Neuronal stem cell (in vitro differentiated cells): ENCODE results near the gene ASMTL.
"Not testable (repeated sequence)": the region's sequence is repeated elsewhere in the genome, so short reads cannot be mapped to it uniquely, and the experiment has no call there.

Experiments used
- DNase-seq: peaks from one replicate; pipeline ENCODE4 v3.0.0-alpha.2; 2013; ENCODE audit warnings: low spot score
- H2AFZ ChIP-seq: one replicate; pipeline ENCODE4 v1.6.1; 2013; ENCODE audit warnings: mild to moderate bottlenecking, low read length, inconsistent platforms
- H2AK5ac ChIP-seq: 2 replicates; pipeline ENCODE4 v1.6.1; 2013; ENCODE audit warnings: low read depth, mild to moderate bottlenecking, inconsistent platforms, low read length, moderate library complexity, mixed read lengths
- H2BK120ac ChIP-seq: 2 replicates; pipeline ENCODE4 v1.6.1; 2013; ENCODE audit warnings: low read depth, mild to moderate bottlenecking, inconsistent platforms, low read length, moderate library complexity, mixed read lengths
- H2BK12ac ChIP-seq: one replicate; pipeline ENCODE4 v1.6.1; 2013; ENCODE audit warnings: low read length, inconsistent platforms
- H2BK15ac ChIP-seq: 2 replicates; pipeline ENCODE4 v1.6.1; 2013; ENCODE audit warnings: mild to moderate bottlenecking, low read length, inconsistent platforms, mixed read lengths
- H2BK5ac ChIP-seq: one replicate; pipeline ENCODE4 v1.6.1; 2013; ENCODE audit warnings: inconsistent platforms, mild to moderate bottlenecking, low read length, moderate library complexity
- H3K14ac ChIP-seq: one replicate; pipeline ENCODE4 v1.6.1; 2013; ENCODE audit warnings: low read length, inconsistent platforms
- H3K18ac ChIP-seq: 2 replicates; pipeline ENCODE4 v1.6.1; 2013; ENCODE audit warnings: low read length, inconsistent platforms
- H3K23ac ChIP-seq: 2 replicates; pipeline ENCODE4 v1.6.1; 2013; ENCODE audit warnings: low read depth, mild to moderate bottlenecking, mixed read lengths, low read length, inconsistent platforms; ENCODE audit not compliant: poor library complexity
- H3K27ac ChIP-seq: replicated peaks from 3 replicates; pipeline ENCODE4 v1.5.1; 2013; ENCODE audit warnings: low read length, inconsistent platforms
- H3K27me3 ChIP-seq, 3 experiments: 2 replicates each; pipeline ENCODE4 v1.6.1; 2013; ENCODE audit warnings: low read length in 3 of 3, mild to moderate bottlenecking in 2 of 3, inconsistent platforms in 1 of 3, low read depth in 1 of 3, mixed read lengths in 1 of 3, moderate library complexity in 1 of 3; ENCODE audit not compliant: control insufficient read depth in 3 of 3, insufficient read depth in 3 of 3
- H3K36me3 ChIP-seq, 2 donors: replicated peaks in 1 of 2; 2 replicates each; pipeline ENCODE4 v1.6.1; 2013; ENCODE audit warnings: low read length in 2 of 2; ENCODE audit not compliant: control insufficient read depth in 2 of 2, insufficient read depth in 2 of 2
- H3K4ac ChIP-seq: 2 replicates; pipeline ENCODE4 v1.6.1; 2013; ENCODE audit warnings: inconsistent platforms, mild to moderate bottlenecking, low read length, moderate library complexity
- H3K4me1 ChIP-seq, 2 donors: 1 replicate in 1 of 2; 2 replicates in 1 of 2; pipeline ENCODE4 v1.6.1; 2013; ENCODE audit warnings: low read length in 2 of 2, low read depth in 1 of 2; ENCODE audit not compliant: control insufficient read depth in 2 of 2, insufficient read depth in 1 of 2
- H3K4me2 ChIP-seq: one replicate; pipeline ENCODE4 v1.6.1; 2013; ENCODE audit warnings: mild to moderate bottlenecking, low read length, inconsistent platforms; ENCODE audit not compliant: insufficient read depth, poor library complexity, severe bottlenecking
- H3K4me3 ChIP-seq, 2 donors: 2 replicates each; pipeline ENCODE4 v1.5.1; 2013; ENCODE audit warnings: low read length in 2 of 2, mild to moderate bottlenecking in 2 of 2, inconsistent platforms in 1 of 2, moderate library complexity in 1 of 2
- H3K79me1 ChIP-seq: one replicate; pipeline ENCODE4 v1.6.1; 2013; ENCODE audit warnings: low read depth, mild to moderate bottlenecking, inconsistent platforms, low read length, moderate library complexity
- H3K9ac ChIP-seq: one replicate; pipeline ENCODE4 v1.6.1; 2013; ENCODE audit warnings: mild to moderate bottlenecking, low read depth, low read length, inconsistent platforms; ENCODE audit not compliant: poor library complexity
- H3K9me3 ChIP-seq, 2 donors: replicated peaks in 1 of 2; 2 replicates each; pipeline versions ENCODE3 to v1.6.1; 2013; ENCODE audit warnings: low read length in 2 of 2, mild to moderate bottlenecking in 2 of 2, inconsistent platforms in 1 of 2, low read depth in 1 of 2, mixed read lengths in 1 of 2, moderate library complexity in 1 of 2; ENCODE audit not compliant: control insufficient read depth in 2 of 2, insufficient read depth in 1 of 2
- H4K8ac ChIP-seq: one replicate; pipeline ENCODE4 v1.6.1; 2013; ENCODE audit warnings: low read depth, mild to moderate bottlenecking, inconsistent platforms, low read length, moderate library complexity
- H4K91ac ChIP-seq: one replicate; pipeline ENCODE4 v1.6.1; 2013; ENCODE audit warnings: low read length, low read depth, mild to moderate bottlenecking, inconsistent platforms; ENCODE audit not compliant: poor library complexity
- WGBS, 2 donors: extraction: QIAGEN DNeasy Blood & Tissue Kit; methylation state at CpG; one replicate each; pipeline ENCODE4 v1.1.7; 2013; ENCODE audit warnings: missing lambda C conversion rate in 2 of 2, mixed read lengths in 1 of 2; ENCODE audit not compliant: insufficient read length in 2 of 2, insufficient replicate concordance in 1 of 2; ENCODE audit errors: extremely low coverage in 2 of 2; 5-methylcytosine and 5-hydroxymethylcytosine counted together

Gene ASMTL

GRCh38 chrX:1482530-1482928 lies 29.8 kb upstream of the ASMTL start:
- H3K9ac ChIP-seq, H3K14ac ChIP-seq, H3K9me3 ChIP-seq, H2BK12ac ChIP-seq, H3K27ac ChIP-seq, H3K4me1 ChIP-seq, H4K91ac ChIP-seq, H2BK15ac ChIP-seq, H3K79me1 ChIP-seq, H4K8ac ChIP-seq, H3K4me3 ChIP-seq, H3K4ac ChIP-seq, H3K23ac ChIP-seq, H3K36me3 ChIP-seq, H2AK5ac ChIP-seq, H2BK5ac ChIP-seq, H3K4me2 ChIP-seq, DNase-seq, H3K18ac ChIP-seq, H3K27me3 ChIP-seq, H2BK120ac ChIP-seq: not testable (repeated sequence)
- WGBS, 2 donors, result no CpG with 5 or more reads among the region's 2 CpGs
- H2AFZ ChIP-seq, result peak overlapping the region; percentile 90

GRCh38 chrX:1481636-1482529 lies 29.2 kb upstream of the ASMTL start:
- H3K23ac ChIP-seq, result no peak overlapping the region
- no peak overlapping the region for H2BK120ac ChIP-seq
- no peaks in the 10 kb centered on the region for H3K4me1 ChIP-seq
- no peak overlapping the region for H2BK5ac ChIP-seq
- H3K27me3 ChIP-seq, result no peaks in the 10 kb centered on the region
- no peak overlapping the region for H3K14ac ChIP-seq
- H3K4ac ChIP-seq, result no peak overlapping the region
- H2AK5ac ChIP-seq, result no peak overlapping the region
- H3K27ac ChIP-seq, result no peak overlapping the region
- H3K9me3 ChIP-seq, result peaks cover 0 to 3% of the 10 kb centered on the region in 2 donors
- H4K91ac ChIP-seq, result no peak overlapping the region
- no peak overlapping the region for H4K8ac ChIP-seq
- H3K79me1 ChIP-seq, result no peaks in the 10 kb centered on the region
- H2AFZ ChIP-seq, result peak overlapping the region; percentile 90
- no peak for DNase-seq
- no peak overlapping the region for H2BK12ac ChIP-seq
- no peak overlapping the region for H2BK15ac ChIP-seq
- no peak overlapping the region for H3K4me2 ChIP-seq
- no peak overlapping the region for H3K9ac ChIP-seq
- no peaks in the 10 kb centered on the region for H3K36me3 ChIP-seq
- peak overlapping the region in 1 of 2 donors; percentile 31 for H3K4me3 ChIP-seq
- no CpG with 5 or more reads among the region's 26 CpGs for WGBS, 2 donors
- no peak overlapping the region for H3K18ac ChIP-seq

GRCh38 chrX:1480082-1480785 lies 27.5 kb upstream of the ASMTL start:
- H3K27me3 ChIP-seq, result no peaks in the 10 kb centered on the region
- H3K14ac ChIP-seq, result no peak overlapping the region
- no peak overlapping the region for H4K91ac ChIP-seq
- H3K4me2 ChIP-seq, result no peak overlapping the region
- H3K4me3 ChIP-seq, result no peak overlapping the region
- H2BK15ac ChIP-seq, result no peak overlapping the region
- H3K4me1 ChIP-seq, result no peaks in the 10 kb centered on the region
- no peak overlapping the region for H3K18ac ChIP-seq
- H3K4ac ChIP-seq, result no peak overlapping the region
- no peaks in the 10 kb centered on the region for H3K36me3 ChIP-seq
- no peak overlapping the region for H3K23ac ChIP-seq
- no peak overlapping the region for H3K9ac ChIP-seq
- H2AFZ ChIP-seq, result no peak overlapping the region
- no peak overlapping the region for H2BK120ac ChIP-seq
- H2AK5ac ChIP-seq, result no peak overlapping the region
- no CpG with 5 or more reads among the region's 8 CpGs for WGBS, 2 donors
- H3K79me1 ChIP-seq, result no peaks in the 10 kb centered on the region
- no peak overlapping the region for H2BK12ac ChIP-seq
- H2BK5ac ChIP-seq, result no peak overlapping the region
- H3K27ac ChIP-seq, result no peak overlapping the region
- H4K8ac ChIP-seq, result no peak overlapping the region
- no peak for DNase-seq
- peaks cover 0 to 3% of the 10 kb centered on the region in 2 donors for H3K9me3 ChIP-seq

- no CpG with 5 or more reads among the region's 8 CpGs for WGBS, 2 donors
- Histone ChIP-seq H3K4me2 (no peak overlapping the region), H2BK15ac (no peak overlapping the region), H2AFZ (no peak overlapping the region), H3K18ac (no peak overlapping the region), H2BK12ac (no peak overlapping the region), H3K4me3 (no peak overlapping the region), H3K23ac (no peak overlapping the region), H3K9ac (no peak overlapping the region), H3K27ac (no peak overlapping the region), H2BK120ac (no peak overlapping the region), H3K36me3 (no peaks in the 10 kb centered on the region), H4K8ac (no peak overlapping the region), H3K9me3 (peaks cover 0 to 3% of the 10 kb centered on the region in 2 donors), H3K14ac (no peak overlapping the region), H3K4me1 (no peaks in the 10 kb centered on the region), H2AK5ac (peak overlapping the region; percentile 41), H3K27me3 (no peaks in the 10 kb centered on the region), H2BK5ac (no peak overlapping the region), H4K91ac (no peak overlapping the region), H3K79me1 (no peaks in the 10 kb centered on the region), H3K4ac (peak overlapping the region; percentile 71)
- DNase-seq, result no peak
These were observed 25.2 kb upstream of the ASMTL start for GRCh38 chrX:1477801-1478458.
